Airway epithelial cell (primary cell): ENCODE data around the gene PDLIM4. TPM values are rescaled to one million over a fixed set of nuclear protein-coding genes. Genes with fewer than 3 reads are reported as not detected.

Experiments
- total RNA-seq: library from RNA; depleted of rRNA; stranded (reverse); fragments of >200 nt; gene quantifications from 2 replicates; pipeline ENCODE4 v1.2.3, GENCODE V29; 2015

Gene PDLIM4
- total RNA-seq = 61.7 and 92.3 TPM in 2 replicates

GRCh38 chr5:132257131-132258101, at the start of gene PDLIM4:
Gene PDLIM4 (plus strand): TSS chr5:132257696. CDS start chr5:132257735, 39 bp downstream.

GRCh38 chr5:132227485-132228240, 29.8 kb upstream of the PDLIM4 start, which contains the start of gene P4HA2:
Gene P4HA2 (minus strand): TSS chr5:132227853. CDS start chr5:132218626, 9,227 bp downstream.

GRCh38 chr5:132293992-132294727, 36.7 kb downstream of the PDLIM4 start, which contains the start of gene SLC22A4:
Gene SLC22A4 (plus strand): TSS chr5:132294394. CDS start chr5:132294617, 223 bp downstream.

Other genes starting within 250 kb of the PDLIM4 start
- not detected in 2 replicates for gene ACSL6, start 246.0 kb upstream of the PDLIM4 start, total RNA-seq
- gene IL3, start 197.0 kb upstream of the PDLIM4 start, total RNA-seq = not detected in 2 replicates
- gene CSF2, start 183.9 kb upstream of the PDLIM4 start, total RNA-seq = 0.28 TPM in 1 of 2 replicates, not detected in the other
- gene P4HA2, start 29.8 kb upstream of the PDLIM4 start, total RNA-seq = 58.1 and 59.9 TPM in 2 replicates
- 0.78 and 1.6 TPM in 2 replicates for gene SLC22A4, start 36.7 kb downstream of the PDLIM4 start, total RNA-seq
- gene SLC22A5, start 112.0 kb downstream of the PDLIM4 start, total RNA-seq = 4.6 and 6.2 TPM in 2 replicates
- gene IRF1, start 233.1 kb downstream of the PDLIM4 start, total RNA-seq = 3.5 and 14.7 TPM in 2 replicates